ENCODE results near the gene IER2.

IER2 gene

GRCh38 chr19:13154911-13155471 lies 4.8 kb downstream of the IER2 start:
- no peaks in the 10 kb centered on the region for H3K27me3 ChIP-seq (ENCODE audit: control insufficient read depth, insufficient read depth, low read length, poor library complexity, severe bottlenecking)
- H3K4me1 ChIP-seq (ENCODE audit: control insufficient read depth, insufficient read depth, low read length): peaks cover 6% of the 10 kb centered on the region
- 0 to 1% methylated on average over 24 of the region's 24 CpGs for WGBS, 2 experiments
- H3K9me3 ChIP-seq (ENCODE audit: control insufficient read depth, low read length): no peaks in the 10 kb centered on the region
- H3K4me3 ChIP-seq (ENCODE audit: insufficient read depth, low read depth, low read length): peak overlapping the region; percentile 84
- no peaks in the 10 kb centered on the region for H3K36me3 ChIP-seq (ENCODE audit: control insufficient read depth, insufficient read depth, low read length)
- H3K27ac ChIP-seq (ENCODE audit: insufficient read depth, low read depth, low read length, poor library complexity, severe bottlenecking): peak overlapping the region; percentile 86

- Histone ChIP-seq H3K4me3 (ENCODE audit: insufficient read depth, low read depth, low read length) (peak overlapping the region; percentile 84), H3K36me3 (ENCODE audit: control insufficient read depth, insufficient read depth, low read length) (no peaks in the 10 kb centered on the region), H3K27me3 (ENCODE audit: control insufficient read depth, insufficient read depth, low read length, poor library complexity, severe bottlenecking) (no peaks in the 10 kb centered on the region), H3K4me1 (ENCODE audit: control insufficient read depth, insufficient read depth, low read length) (peaks cover 6% of the 10 kb centered on the region), H3K27ac (ENCODE audit: insufficient read depth, low read depth, low read length, poor library complexity, severe bottlenecking) (peak overlapping the region; percentile 86), H3K9me3 (ENCODE audit: control insufficient read depth, low read length) (no peaks in the 10 kb centered on the region)
- 3% methylated on average over 54 to 55 of the region's 55 CpGs for WGBS, 2 experiments
These were observed 5.5 kb downstream of the IER2 start for GRCh38 chr19:13155472-13156359.

DNA sequence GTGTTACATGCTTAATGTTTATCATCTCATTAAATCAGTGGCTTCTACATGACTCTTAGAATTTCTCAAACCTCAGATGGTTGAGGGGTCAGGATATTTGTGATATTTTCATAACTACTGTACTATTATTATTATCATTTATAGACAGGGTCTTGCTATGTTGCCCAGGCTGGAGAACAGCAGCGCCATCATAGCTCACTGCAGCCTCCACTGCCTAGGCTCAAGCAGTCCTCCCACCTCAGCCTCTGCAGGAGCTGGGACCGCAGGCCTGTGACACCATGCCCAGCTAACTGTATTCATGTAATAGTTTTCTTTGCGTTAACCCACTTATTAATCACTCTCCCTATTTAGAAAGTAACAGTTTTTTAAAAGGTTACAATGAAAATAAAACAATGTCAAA lies 9.5 kb downstream of the IER2 start:
- 91 to 94% methylated on average over 2 to 3 of the region's 3 CpGs for whole genome bisulfite sequencing, 2 experiments
- no peaks in the 10 kb centered on the region for H3K27me3 ChIP-seq (ENCODE audit: control insufficient read depth, insufficient read depth, low read length, poor library complexity, severe bottlenecking)
- H3K27ac ChIP-seq (ENCODE audit: insufficient read depth, low read depth, low read length, poor library complexity, severe bottlenecking): no peak overlapping the region

GRCh38 chr19:13160557-13160956 lies 10.3 kb downstream of the IER2 start:
- no peaks in the 10 kb centered on the region for H3K27me3 ChIP-seq (ENCODE audit: control insufficient read depth, insufficient read depth, low read length, poor library complexity, severe bottlenecking)
- no peak overlapping the region for H3K4me3 ChIP-seq (ENCODE audit: insufficient read depth, low read depth, low read length)
- no peaks in the 10 kb centered on the region for H3K9me3 ChIP-seq (ENCODE audit: control insufficient read depth, low read length)
- WGBS, 2 experiments: 91 to 94% methylated on average over 1 of the region's 1 CpG
- H3K4me1 ChIP-seq (ENCODE audit: control insufficient read depth, insufficient read depth, low read length): peaks cover 15% of the 10 kb centered on the region
- no peaks in the 10 kb centered on the region for H3K36me3 ChIP-seq (ENCODE audit: control insufficient read depth, insufficient read depth, low read length)
- H3K27ac ChIP-seq (ENCODE audit: insufficient read depth, low read depth, low read length, poor library complexity, severe bottlenecking): no peak overlapping the region

More for the DNA sequence above, 9.5 kb downstream of the IER2 start:
- Histone ChIP-seq H3K36me3 (ENCODE audit: control insufficient read depth, insufficient read depth, low read length) (no peaks in the 10 kb centered on the region), H3K9me3 (ENCODE audit: control insufficient read depth, low read length) (no peaks in the 10 kb centered on the region), H3K4me3 (ENCODE audit: insufficient read depth, low read depth, low read length) (no peak overlapping the region), H3K4me1 (ENCODE audit: control insufficient read depth, insufficient read depth, low read length) (peaks cover 17% of the 10 kb centered on the region)

DNA sequence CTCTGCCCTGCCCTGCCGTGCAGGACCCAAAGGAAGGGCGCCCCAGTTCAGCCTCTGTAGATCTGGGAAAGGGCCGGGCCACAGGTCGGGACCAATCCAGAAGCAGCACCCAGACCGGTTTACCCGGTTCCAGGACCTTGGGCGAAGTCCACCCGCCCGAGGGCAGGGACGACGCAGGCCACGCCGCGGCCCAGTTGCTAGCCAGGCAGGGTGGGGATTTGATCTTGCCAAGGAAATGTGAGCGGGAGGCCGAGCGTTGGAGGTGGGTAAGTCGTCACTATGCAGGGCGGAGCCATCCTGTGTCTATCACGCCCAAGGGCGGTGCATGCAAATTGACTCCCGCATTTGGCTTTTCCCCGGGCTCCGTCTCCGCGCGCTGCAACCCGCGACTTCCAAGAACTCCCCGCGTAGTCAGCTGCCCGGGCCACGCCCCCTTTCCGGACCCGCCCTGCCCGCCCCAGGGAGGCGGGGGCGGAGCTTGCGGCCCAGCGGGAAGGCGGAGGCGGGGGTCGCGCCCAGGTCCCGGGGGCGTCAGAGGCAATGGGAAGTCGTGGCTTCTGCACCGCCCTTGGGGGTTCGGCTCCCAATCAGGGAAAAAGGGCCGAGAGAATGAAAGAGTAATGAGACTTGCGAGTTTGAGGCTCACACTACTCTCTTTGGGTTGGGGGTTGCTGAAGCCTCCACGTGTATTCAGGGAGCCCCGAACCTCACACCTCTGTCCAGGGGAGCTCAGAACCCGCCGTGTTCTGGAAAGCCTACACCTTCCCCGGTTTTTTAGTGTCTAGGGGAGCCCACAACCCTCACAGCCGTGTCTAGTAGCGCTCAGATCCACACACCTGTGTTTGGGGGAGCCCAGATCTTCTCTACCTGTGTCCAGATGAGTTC lies 12.8 kb downstream of the IER2 start:
- peaks cover 22% of the 10 kb centered on the region for H3K4me1 ChIP-seq (ENCODE audit: control insufficient read depth, insufficient read depth, low read length)
- peak overlapping the region; percentile 28 for H3K4me3 ChIP-seq (ENCODE audit: insufficient read depth, low read depth, low read length)
- peak overlapping the region; percentile 95 for H3K27ac ChIP-seq (ENCODE audit: insufficient read depth, low read depth, low read length, poor library complexity, severe bottlenecking)
- WGBS, 2 experiments: 2 to 3% methylated on average over 58 of the region's 58 CpGs
- H3K36me3 ChIP-seq (ENCODE audit: control insufficient read depth, insufficient read depth, low read length): no peaks in the 10 kb centered on the region
- no peaks in the 10 kb centered on the region for H3K27me3 ChIP-seq (ENCODE audit: control insufficient read depth, insufficient read depth, low read length, poor library complexity, severe bottlenecking)
- H3K9me3 ChIP-seq (ENCODE audit: control insufficient read depth, low read length): no peaks in the 10 kb centered on the region

DNA sequence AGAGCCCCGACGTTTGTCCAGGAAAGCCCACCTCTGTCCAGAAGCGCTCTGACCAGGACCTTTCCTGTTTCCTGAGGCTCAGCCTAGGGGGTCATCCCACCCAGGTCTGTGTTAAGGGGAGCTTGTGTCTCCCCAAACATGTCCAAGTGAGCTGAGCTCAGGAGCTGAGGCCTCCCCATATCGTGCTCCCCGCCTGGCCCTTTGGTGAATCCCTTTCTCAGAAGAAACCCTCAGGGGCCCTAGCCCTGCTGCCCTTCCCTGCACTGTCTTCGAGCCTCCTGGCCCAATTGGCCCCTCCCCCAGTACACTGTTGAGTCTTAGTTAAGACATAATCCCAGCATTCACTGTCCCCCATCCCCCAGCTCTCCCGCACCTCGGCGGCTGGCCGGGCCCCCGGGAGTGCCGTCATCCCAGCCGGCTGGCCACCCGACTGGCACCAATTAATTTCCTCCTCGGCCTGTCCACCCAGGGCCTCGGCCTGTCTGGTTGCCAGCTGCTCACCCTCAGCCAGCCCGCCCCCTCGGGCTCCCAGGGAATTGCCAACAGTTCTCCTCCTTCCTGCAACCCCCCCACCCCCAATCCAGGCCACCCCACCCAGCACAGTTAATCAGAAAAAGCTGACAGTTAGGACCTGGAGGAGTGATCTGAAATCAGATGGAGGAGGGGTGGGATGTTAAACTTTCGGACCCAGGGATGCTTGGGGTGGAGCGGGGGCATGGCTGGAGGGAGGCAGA lies 13.6 kb downstream of the IER2 start:
- Histone ChIP-seq H3K27me3 (ENCODE audit: control insufficient read depth, insufficient read depth, low read length, poor library complexity, severe bottlenecking) (no peaks in the 10 kb centered on the region), H3K4me1 (ENCODE audit: control insufficient read depth, insufficient read depth, low read length) (peaks cover 24% of the 10 kb centered on the region), H3K4me3 (ENCODE audit: insufficient read depth, low read depth, low read length) (peak overlapping the region; percentile 28), H3K9me3 (ENCODE audit: control insufficient read depth, low read length) (no peaks in the 10 kb centered on the region), H3K27ac (ENCODE audit: insufficient read depth, low read depth, low read length, poor library complexity, severe bottlenecking) (peak overlapping the region; percentile 95), H3K36me3 (ENCODE audit: control insufficient read depth, insufficient read depth, low read length) (no peaks in the 10 kb centered on the region)
- WGBS, 2 experiments: 1% methylated on average over 20 of the region's 20 CpGs

- Histone ChIP-seq H3K27ac (ENCODE audit: insufficient read depth, low read depth, low read length, poor library complexity, severe bottlenecking) (peak overlapping the region; percentile 95), H3K9me3 (ENCODE audit: control insufficient read depth, low read length) (no peaks in the 10 kb centered on the region), H3K4me3 (ENCODE audit: insufficient read depth, low read depth, low read length) (peak overlapping the region; percentile 28), H3K27me3 (ENCODE audit: control insufficient read depth, insufficient read depth, low read length, poor library complexity, severe bottlenecking) (no peaks in the 10 kb centered on the region), H3K4me1 (ENCODE audit: control insufficient read depth, insufficient read depth, low read length) (peaks cover 24% of the 10 kb centered on the region), H3K36me3 (ENCODE audit: control insufficient read depth, insufficient read depth, low read length) (no peaks in the 10 kb centered on the region)
- WGBS, 2 experiments: 4 to 5% methylated on average over 19 of the region's 19 CpGs
These were observed 14.3 kb downstream of the IER2 start for GRCh38 chr19:13164343-13165161.

- 67 to 69% methylated on average over 19 of the region's 19 CpGs for WGBS, 2 experiments
- no peak overlapping the region for H3K4me3 ChIP-seq (ENCODE audit: insufficient read depth, low read depth, low read length)
- no peaks in the 10 kb centered on the region for H3K36me3 ChIP-seq (ENCODE audit: control insufficient read depth, insufficient read depth, low read length)
- peaks cover 24% of the 10 kb centered on the region for H3K4me1 ChIP-seq (ENCODE audit: control insufficient read depth, insufficient read depth, low read length)
- H3K27ac ChIP-seq (ENCODE audit: insufficient read depth, low read depth, low read length, poor library complexity, severe bottlenecking): peak overlapping the region; percentile 95
- H3K9me3 ChIP-seq (ENCODE audit: control insufficient read depth, low read length): no peaks in the 10 kb centered on the region
- H3K27me3 ChIP-seq (ENCODE audit: control insufficient read depth, insufficient read depth, low read length, poor library complexity, severe bottlenecking): no peaks in the 10 kb centered on the region
These were observed 15.2 kb downstream of the IER2 start for GRCh38 chr19:13165162-13165997.

Data from ectodermal cell (in vitro differentiated cells).